Measurements from ENCODE around the gene PRPSAP2.

DNA sequence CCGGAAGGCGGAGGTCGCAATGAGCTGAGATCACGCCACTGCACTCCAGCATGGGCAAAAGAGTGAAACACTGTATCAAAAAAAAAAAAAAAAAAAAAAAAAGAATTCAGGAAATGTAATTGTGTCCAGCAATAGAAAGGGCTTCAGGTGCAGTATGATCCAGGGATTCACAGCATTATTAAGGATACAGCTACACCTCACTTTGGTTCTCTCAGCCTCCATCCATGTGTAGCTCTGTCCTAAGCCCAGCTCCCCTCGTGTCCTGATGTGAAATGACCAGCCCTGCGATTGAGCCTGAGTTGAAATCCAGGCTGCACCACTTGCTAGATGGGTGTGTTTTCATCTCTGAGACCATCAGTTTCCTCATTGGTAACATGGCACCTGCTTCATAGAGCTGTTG lies 97.1 kb downstream of the PRPSAP2 start:
- TF ChIP-seq, protein P1, sequence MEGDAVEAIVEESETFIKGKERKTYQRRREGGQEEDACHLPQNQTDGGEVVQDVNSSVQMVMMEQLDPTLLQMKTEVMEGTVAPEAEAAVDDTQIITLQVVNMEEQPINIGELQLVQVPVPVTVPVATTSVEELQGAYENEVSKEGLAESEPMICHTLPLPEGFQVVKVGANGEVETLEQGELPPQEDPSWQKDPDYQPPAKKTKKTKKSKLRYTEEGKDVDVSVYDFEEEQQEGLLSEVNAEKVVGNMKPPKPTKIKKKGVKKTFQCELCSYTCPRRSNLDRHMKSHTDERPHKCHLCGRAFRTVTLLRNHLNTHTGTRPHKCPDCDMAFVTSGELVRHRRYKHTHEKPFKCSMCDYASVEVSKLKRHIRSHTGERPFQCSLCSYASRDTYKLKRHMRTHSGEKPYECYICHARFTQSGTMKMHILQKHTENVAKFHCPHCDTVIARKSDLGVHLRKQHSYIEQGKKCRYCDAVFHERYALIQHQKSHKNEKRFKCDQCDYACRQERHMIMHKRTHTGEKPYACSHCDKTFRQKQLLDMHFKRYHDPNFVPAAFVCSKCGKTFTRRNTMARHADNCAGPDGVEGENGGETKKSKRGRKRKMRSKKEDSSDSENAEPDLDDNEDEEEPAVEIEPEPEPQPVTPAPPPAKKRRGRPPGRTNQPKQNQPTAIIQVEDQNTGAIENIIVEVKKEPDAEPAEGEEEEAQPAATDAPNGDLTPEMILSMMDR (IDR thresholded peaks at IDR 0.05; ENCODE audit: insufficient read depth, low read length, poor library complexity, severe bottlenecking), result no peak
- no peak for TF ChIP-seq EZH2phosphoT487 (conservative IDR thresholded peaks at IDR 0.05; ENCODE audit: low read length)

Measured in SU-DHL-6 (cell line).